NK-92 (cell line): ENCODE data around the gene TMEM61.
"Not testable (repeated sequence)": the region's sequence is repeated elsewhere in the genome, so short reads cannot be mapped to it uniquely, and the experiment has no call there.

Experiments used
- DNase-seq: peaks from one replicate; lab custom pipeline; 2025; ENCODE audit not compliant: unreplicated experiment; lab: John Stamatoyannopoulos, UW

Gene TMEM61

GRCh38 chr1:55000110-55001085 is 20.0 kb downstream of the TMEM61 start:
- DNase-seq, result no peak

- DNase-seq, result no peak
Observed at GRCh38 chr1:55001311-55001710, 20.9 kb downstream of the TMEM61 start.

- no peak for DNase-seq
Observed at GRCh38 chr1:55002686-55003085, 22.3 kb downstream of the TMEM61 start.

GRCh38 chr1:55005351-55006140 is 25.1 kb downstream of the TMEM61 start:
- DNase-seq, result no peak

GRCh38 chr1:55006931-55007330 is 26.5 kb downstream of the TMEM61 start:
- DNase-seq, result no peak

DNA sequence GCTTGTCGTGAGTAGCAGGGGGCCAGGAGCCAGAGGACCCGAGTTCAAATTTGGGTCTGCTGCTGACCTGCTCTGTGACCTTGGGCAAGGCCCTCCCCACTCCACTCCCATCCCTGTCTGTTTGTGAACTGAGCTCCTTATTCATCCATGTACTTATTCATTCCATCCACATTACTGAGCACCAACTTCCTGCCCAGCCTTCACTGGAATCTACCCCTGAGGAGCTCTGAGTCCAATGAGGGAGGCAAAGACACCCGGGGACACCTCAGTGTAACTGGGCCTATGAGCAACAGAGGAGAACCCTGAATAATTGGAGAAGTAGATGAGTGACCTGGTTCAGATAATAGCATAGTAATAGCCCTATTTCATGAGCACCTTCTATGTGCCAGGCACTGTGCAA is 27.2 kb downstream of the TMEM61 start:
- DNase-seq, result no peak

- DNase-seq, result no peak
Observed at GRCh38 chr1:55010194-55010886, 29.9 kb downstream of the TMEM61 start.

GRCh38 chr1:55010887-55011217 is 30.4 kb downstream of the TMEM61 start:
- no peak for DNase-seq

- DNase-seq, result no peak
Observed at GRCh38 chr1:55012661-55013060, 32.2 kb downstream of the TMEM61 start.

DNA sequence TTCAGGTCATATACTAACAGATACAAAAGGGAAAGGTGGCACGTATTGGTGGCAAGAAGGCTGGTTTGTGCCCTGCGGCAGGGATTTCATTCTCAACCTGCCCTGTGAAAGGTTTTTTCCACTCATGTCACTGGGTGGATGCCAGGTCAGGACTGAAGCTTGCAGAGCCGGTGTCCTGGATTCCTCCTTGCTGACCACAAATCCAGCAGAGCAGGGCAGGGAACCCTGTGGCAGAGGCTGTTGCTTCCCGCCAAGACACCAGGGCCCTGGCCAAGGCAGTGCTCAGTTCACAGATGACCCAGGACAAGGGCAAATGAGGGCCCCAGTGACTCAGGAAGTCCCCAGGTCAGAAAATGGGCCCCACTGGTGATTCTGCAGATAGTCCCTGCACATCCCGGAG is 34.7 kb downstream of the TMEM61 start:
- DNase-seq, result no peak

DNA sequence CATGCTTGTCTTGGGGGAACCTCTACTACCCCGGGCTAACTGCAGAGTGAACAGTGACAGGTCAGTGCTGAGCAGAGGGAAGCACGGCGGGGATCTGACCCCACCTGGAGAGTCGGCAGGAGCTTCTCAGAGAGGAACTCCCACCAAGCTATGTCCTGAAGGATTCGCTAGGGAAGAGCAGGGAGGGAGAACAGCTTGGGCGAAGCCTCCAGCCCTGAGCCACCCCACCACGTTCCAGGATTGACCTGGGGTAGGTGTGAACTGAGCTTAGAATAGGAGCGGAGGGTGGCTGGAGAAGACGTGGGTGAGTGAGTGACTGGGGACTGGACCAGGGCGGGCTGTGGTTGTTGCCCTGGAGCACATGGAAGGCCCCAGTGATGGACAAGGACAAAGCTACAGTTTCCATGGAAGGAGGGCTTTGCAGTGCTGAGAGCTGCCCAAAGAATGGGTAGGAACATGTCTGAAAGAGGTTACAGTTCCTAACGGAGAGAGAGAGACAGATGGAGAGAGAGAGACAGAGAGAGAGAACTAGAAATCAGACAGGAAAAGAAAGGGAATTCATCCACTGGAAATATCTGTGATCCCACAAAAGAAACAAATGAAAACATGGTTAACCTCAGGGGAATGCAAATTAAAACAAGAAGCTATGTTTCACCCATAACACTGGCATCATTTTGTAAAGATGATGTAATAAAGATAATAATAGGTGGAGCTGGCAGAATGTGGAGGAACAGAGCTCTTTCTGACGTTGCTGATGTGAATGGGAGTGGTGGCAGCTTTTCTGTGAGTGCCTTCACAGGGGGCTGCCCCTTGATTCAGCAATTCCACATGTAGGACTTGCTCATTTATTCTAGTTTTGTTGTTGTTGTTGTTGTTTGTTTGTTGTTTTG is 35.5 kb downstream of the TMEM61 start:
- DNase-seq, result no peak

DNA sequence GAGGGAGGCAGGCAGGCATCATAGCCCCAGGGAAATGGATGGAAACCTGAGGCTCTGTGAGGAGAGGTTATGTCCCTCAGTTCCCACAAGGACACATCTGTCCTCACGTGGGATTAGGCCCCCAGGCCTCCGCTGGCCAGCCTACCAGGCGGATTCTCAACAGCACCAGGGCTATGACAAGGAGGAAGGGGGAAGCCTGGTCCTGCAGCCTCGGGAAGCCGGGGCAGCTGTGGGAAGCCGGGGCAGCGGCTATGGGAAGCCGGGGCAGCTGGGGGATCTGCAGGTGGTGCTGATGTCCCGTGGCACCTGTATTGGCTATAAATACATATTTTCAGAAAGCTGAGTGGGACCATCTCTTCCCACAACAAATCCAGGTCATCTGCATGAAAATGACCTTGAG is 38.0 kb downstream of the TMEM61 start:
- DNase-seq, result no peak

DNA sequence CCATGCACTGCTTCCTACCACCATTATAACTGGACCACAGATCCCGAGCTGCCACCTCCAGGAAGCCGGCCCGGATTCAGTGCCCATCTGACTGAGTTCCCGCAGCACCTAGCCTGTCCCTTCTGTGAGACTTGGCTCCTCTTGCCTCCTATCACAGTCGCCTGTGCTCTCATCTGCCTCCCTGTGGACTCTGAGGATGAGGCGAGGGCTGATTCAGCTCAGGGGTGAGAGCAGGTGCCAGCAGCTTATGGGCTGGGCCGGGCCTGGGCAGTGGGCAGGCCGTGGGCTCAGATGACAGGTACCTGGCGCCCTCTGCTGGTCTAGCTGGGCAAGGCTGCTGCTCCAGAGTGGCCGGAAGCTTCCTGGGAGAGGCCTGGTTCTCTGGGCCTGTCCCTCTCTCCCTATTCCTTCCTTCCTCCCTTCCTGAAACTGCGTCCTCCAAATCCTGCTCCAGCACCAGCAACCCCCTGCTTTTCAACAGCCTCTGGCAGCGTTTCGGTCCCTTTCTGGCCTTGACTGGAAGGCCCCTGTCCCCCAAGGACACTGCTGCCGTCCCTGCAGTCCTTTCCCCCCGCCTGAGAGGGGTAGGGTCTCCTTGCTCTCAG is 41.6 kb downstream of the TMEM61 start:
- no peak for DNase-seq

GRCh38 chr1:55024163-55024562 is 43.7 kb downstream of the TMEM61 start:
- not testable (repeated sequence) for DNase-seq

DNA sequence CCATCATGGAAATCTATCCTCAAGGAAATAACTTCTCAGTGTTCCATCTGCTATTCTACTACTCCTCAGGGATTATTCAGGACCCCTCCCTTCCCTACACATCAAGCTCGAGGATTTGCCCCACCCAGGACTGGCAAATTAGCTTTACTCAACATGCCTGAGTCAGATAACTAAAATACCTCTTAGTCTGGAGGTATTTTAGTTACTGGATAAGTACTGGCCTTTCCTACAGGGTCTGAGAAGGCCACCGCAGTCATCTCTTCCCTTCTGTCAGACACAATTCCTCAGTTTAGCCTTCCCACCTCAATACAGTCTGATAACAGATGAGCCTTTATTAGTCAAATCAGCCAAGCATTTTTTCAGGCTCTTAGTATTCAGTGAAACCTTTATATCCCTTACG is 46.3 kb downstream of the TMEM61 start:
- DNase-seq, result not testable (repeated sequence)

GRCh38 chr1:55031098-55031497 is 50.7 kb downstream of the TMEM61 start:
- DNase-seq, result not testable (repeated sequence)

DNA sequence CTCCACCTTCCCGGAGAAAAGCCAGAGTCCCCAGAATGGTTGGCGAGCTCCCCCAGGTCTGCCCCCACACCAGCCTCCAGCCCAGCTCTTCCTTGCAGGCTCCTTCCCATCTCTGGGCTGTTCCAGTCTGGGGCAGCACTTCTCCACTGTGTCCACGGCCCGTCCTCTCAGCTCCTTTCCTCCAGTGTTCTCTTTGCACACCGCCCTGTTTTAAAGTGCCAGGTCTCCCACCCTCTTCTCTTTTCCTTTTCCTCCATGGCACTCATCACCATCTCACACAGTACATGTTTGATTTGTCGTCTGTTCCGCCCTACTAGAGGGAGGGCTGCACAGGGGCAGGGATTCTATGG is 52.8 kb downstream of the TMEM61 start:
- no peak for DNase-seq

DNA sequence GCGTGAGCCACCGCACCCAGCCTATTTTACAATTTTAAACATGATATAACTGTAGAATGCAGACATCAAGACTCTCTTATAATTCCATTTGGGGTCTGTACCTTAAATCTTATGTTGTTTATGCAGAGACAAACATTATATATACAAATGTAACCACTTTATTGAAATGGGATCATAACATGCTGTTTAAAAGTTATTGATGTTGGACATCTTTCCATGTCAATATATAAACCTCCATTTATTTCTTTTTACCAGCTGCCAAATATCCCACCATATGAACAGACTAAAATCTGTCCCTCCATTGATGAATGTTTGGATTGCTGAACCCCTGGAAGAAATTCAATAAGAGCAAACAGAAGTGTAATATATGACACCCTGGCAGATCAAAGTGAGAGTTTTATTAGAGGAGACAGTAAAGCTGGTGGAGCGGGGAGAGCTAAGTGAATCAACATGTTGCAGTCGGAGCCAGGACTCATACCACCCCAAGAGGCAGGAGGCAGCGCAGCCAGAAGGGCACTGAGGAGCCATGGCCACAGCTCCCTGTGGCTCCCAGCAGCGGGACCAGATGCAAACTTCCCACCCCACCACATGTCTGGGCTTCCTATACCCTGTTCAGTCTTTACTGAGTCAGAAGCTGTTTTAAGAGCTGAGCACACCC is 54.2 kb downstream of the TMEM61 start:
- DNase-seq, result no peak

GRCh38 chr1:55035904-55036303 is 55.5 kb downstream of the TMEM61 start:
- no peak for DNase-seq
